ENCODE results near the gene CIT. TPM values are rescaled to one million over a fixed set of nuclear protein-coding genes. Genes with fewer than 3 reads are reported as not detected.

CIT gene
- total and polyA plus RNA-seq, 9 of the 15 experiments (the other 6 are each of a cell fraction or from before 2014, with no cell fraction given) = 1.1 to 46.7 (median 21.3) TPM

DNA sequence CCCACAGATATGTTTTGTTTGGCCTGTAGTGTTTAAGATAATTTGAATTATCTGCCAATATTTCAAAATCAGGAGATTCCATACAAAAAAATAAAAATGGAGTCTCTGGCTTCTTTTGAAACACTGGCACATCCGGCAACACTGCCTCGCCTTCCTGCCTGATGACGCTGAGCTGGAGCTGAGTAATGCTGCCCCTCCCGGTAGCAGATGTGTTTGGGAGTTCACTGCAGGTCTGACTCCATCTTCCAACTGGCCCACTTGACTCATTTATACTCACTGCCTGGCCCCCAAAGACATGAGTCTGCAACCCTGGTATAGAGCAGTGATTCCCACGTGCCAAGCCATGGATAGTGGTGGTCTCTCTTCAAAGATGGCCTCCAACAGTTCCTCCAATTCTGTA is 7.4 kb downstream of the CIT start:
- ATAC-seq = peak; percentile 59
- Histone ChIP-seq H2AFZ (ENCODE audit: low read depth, low read length) (no peak overlapping the region), H3K4me3 (no peak overlapping the region), H3K9me1 (ENCODE audit: control insufficient read depth, insufficient read depth, low read length) (no peaks in the 10 kb centered on the region), H4K20me1 (replicated peaks; ENCODE audit: control insufficient read depth, insufficient read depth, low read length) (no peaks in the 10 kb centered on the region), H3K9ac (ENCODE audit: insufficient read depth in 1 of 2, low read depth in 2 of 2, low read length in 2 of 2) (no peak overlapping the region), H3K27me3 (ENCODE audit: control insufficient read depth in 2 of 2, insufficient read depth in 2 of 2, low read length in 2 of 2) (no peaks in the 10 kb centered on the region), H3K27ac (ENCODE audit: extremely low read depth, low read depth, low read length) (no peak overlapping the region), H3K36me3 (ENCODE audit: control insufficient read depth, insufficient read depth, low read length) (peaks cover 88% of the 10 kb centered on the region), H3K4me1 (replicated peaks in 1 of 2; ENCODE audit: control insufficient read depth in 2 of 2, insufficient read depth in 2 of 2, low read length in 2 of 2) (no peaks in the 10 kb centered on the region), H3K79me2 (ENCODE audit: control insufficient read depth, insufficient read depth, low read length) (no peaks in the 10 kb centered on the region), H3K9me3 (replicated peaks; ENCODE audit: control insufficient read depth, insufficient read depth, low read depth, low read length) (no peaks in the 10 kb centered on the region), H3K4me2 (ENCODE audit: insufficient read depth, low read length) (no peak overlapping the region)
- no TSS peak for BruUV-seq (replicated peaks)
- 53% methylated on average over 5 of the region's 5 CpGs for WGBS (ENCODE audit: insufficient coverage, low coverage, missing lambda C conversion rate)
- FAIRE-seq = no peak
- in situ Hi-C loops (cut with MboI) (no loop called here), intact Hi-C loops (cut with micrococcal nuclease) (no loop called here)
- peak in 2 of 4 experiments; percentile 16 to 18 for DNase-seq (ENCODE audit: extremely low read depth in 1 of 4, low spot score in 3 of 4)
- ChIA-PET CTCF (ENCODE audit: low intra/inter-chr PET ratio) (no interaction called here), POLR2A (interaction anchor here (0.7 to 1.7 kb wide), 3 partner anchors 8 to 157 kb away, joined by 3 to 4 read pairs (median 3); no protein-coding TSS in a partner anchor)
- TF ChIP-seq, protein P1, sequence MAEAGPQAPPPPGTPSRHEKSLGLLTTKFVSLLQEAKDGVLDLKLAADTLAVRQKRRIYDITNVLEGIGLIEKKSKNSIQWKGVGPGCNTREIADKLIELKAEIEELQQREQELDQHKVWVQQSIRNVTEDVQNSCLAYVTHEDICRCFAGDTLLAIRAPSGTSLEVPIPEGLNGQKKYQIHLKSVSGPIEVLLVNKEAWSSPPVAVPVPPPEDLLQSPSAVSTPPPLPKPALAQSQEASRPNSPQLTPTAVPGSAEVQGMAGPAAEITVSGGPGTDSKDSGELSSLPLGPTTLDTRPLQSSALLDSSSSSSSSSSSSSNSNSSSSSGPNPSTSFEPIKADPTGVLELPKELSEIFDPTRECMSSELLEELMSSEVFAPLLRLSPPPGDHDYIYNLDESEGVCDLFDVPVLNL (CRISPR knock-in tag; IDR thresholded peaks at IDR 0.05; ENCODE audit: low read depth) = no peak
- TF ChIP-seq RB1 (IDR thresholded peaks at IDR 0.05; ENCODE audit: low read depth) = no peak
- no peak for TF ChIP-seq EP400 (IDR thresholded peaks at IDR 0.05)
- no peak for TF ChIP-seq GTF2E2 (tag; IDR thresholded peaks at IDR 0.05)
- TF ChIP-seq PHB2 (IDR thresholded peaks at IDR 0.05; ENCODE audit: low read depth) = no peak
- TF ChIP-seq MECOM (CRISPR knock-in tag; IDR thresholded peaks at IDR 0.05) = no peak
- no peak for TF ChIP-seq TCF7L2 (IDR thresholded peaks at IDR 0.05; ENCODE audit: low read depth, low read length)
- TF ChIP-seq ZNF121 (CRISPR knock-in tag; conservative IDR thresholded peaks at IDR 0.05) = no peak
- no peak for TF ChIP-seq KLF10 (CRISPR knock-in tag; IDR thresholded peaks at IDR 0.05)

Data from K562 (cell line).